NCI-H2171 (cell line): Measurements from ENCODE around the gene HSP90B1.

Experiments used
- DNase-seq: peaks from one replicate; lab custom pipeline; 2025; lab: John Stamatoyannopoulos, UW

Gene HSP90B1

DNA sequence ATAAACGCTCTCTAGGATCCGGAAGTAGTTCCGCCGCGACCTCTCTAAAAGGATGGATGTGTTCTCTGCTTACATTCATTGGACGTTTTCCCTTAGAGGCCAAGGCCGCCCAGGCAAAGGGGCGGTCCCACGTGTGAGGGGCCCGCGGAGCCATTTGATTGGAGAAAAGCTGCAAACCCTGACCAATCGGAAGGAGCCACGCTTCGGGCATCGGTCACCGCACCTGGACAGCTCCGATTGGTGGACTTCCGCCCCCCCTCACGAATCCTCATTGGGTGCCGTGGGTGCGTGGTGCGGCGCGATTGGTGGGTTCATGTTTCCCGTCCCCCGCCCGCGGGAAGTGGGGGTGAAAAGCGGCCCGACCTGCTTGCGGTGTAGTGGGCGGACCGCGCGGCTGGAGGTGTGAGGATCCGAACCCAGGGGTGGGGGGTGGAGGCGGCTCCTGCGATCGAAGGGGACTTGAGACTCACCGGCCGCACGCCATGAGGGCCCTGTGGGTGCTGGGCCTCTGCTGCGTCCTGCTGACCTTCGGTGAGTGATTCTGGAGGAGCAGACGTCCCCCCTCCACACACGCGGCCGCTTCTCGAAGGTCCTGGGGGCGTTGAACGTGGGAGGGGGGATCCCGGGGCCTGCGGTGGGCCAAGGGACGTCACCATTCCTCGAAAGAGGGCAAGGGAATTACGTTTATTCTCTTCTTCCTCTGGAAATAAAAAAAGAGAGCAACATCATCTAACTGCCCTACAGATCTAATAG is at the start of gene HSP90B1:
Gene HSP90B1 (plus strand): TSS at position 377 of the 753 bp plus-strand sequence. CDS start 106 bp downstream, at position 483.
- DNase-seq = peak; percentile 99

DNA sequence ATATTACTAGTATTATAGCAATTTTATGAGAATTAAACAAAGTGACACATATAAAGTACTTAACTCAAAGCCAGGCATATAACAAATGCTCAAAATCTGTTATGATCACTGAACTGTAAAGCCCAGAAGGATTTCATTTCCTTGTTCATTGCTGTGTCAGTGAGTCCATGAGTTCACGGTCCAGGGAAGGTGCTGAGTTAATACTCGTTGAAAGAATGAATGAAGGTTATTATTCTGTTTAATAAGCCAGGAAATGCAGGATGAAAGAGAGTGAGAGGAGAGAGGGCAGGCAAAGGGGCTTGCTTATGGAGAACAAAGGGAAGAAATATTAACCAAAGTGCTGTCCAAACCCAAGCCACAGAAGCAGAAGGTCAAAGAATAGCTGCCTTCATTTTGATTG is 48.9 kb upstream of the HSP90B1 start:
- DNase-seq = no peak

DNA sequence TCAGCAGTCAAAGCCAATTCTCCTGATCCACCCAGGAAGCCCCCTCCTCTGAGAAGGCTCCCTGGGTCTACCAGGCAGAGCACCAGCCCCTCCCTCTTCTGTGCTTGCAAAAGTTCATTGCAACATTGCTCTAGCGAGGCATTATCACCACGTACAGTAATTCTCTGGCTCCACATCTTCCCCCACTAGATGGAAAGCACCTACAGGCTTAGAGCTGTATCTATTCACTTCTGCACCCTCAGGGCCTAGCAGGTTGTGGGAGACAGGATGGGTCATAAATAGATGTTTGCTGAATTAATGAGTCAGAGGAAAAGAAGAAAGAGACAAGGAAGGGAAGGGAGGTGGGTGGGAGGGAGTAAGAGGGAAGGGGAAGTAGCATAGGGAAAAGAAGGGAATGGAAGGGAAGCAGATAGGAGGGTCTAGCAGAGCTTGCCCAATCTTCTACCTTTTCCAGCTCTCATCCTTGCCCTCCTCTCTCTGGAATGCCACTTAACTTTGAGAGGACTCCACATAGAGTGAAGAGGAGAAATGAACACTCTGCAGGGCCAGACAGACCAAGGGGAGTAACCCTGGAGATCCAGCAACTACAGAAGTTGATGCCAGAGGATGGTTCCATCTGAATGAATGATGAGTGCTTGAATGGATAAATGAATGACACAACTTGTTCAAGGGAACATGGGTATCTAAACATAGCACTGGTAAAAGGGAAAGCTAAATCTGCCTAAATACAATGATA is 47.2 kb upstream of the HSP90B1 start:
- no peak for DNase-seq

DNA sequence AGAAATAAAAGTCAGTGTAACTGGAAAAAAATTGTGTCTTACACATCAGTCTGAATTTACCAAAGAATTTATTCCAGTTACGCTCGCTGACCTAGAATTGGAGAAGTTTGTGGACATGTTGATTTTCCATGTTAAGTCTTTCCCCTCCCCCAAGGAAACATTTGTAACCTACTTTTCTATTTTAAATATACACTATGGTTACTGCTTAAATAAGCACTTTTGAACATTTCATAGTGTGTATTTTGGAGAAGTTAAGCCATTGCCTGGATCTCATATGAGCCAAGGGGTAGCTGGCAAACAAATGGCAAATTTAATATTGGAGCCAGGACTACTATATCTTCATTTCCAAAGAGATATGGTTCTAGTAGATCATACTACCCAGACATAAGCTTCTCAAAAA is 46.3 kb upstream of the HSP90B1 start:
- no peak for DNase-seq

DNA sequence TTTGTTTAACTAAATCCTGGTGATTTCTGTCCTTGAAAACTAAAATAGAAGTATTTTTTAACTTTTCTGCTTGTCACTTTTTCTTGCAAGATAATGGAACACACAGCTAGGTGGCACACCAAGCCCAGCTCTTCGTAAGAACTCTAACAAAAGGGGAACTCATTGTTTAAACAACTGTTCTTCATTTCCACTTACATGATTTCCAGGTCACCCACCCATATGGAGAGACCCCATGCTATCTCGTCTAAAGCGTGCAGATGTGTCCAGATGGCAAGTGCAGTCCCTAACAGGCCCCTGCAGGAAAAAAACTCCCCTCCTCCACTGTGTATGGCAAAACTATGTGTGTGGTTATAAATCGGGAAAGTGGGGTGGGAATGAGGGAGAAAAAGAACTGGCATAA is 45.9 kb upstream of the HSP90B1 start:
- peak; percentile 53 for DNase-seq

DNA sequence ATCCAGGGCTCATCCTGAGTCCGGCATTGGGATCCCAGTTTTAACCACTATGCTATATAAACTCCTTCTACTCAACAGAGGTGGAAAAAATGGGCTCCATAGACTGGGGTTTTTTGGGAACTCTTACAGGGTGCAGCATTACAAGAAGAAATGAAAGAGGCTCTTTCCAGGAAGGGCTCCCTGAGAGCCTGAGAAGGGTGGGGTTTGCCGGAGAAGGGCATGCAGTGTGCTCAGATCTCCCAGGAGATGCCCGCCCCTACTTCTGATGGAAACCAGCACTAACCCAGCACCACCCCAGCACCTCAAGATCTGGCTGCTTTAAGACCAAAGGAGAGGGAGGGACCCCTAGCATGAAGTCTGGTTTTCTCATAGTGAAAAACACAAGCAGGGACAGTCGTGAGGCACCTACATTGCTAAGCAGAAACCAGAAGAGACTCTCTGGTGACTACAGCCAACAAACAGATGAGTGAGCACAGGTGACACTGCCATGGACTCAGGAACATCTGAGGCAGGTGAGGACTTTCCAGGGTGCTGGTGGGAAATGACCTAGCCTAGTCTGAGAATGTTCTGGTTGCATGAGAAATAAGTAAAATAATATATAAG is 43.9 kb upstream of the HSP90B1 start:
- no peak for DNase-seq

DNA sequence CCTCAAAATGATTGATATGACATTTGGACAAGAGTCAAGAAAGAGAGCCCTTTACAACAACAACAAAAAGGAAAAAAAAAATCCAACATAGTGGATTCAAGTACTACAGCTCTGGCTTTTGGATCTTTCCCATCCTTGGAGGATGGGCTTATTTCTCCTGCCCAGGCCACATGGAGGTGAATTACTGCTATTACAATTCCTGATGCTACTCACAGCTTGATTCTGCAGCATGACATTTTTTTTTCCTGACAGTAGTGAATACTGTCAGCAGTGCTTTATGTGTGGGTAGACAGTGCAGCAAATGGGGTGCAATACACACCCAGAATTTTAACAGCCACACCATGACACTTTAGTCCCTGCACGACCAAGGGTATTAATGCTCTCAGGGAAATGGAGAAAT is 42.5 kb upstream of the HSP90B1 start:
- no peak for DNase-seq

DNA sequence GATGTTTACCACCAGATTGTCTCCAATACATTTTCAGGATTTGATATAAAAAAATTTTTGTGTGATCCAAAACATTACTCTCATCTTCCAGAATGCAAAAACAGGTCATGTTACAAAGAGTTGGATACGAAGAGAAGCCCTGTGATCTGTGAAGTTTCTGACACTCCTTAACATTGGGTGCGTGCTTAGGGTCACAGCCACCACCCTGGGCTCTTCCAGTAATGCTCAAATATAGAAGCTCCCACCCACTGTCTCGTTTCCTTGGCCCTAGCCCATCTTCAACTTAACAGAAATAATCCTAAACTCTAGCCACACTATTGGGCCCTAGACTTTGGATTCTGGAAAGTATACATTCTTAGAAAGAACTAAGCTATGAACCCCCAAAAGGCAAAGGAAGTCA is 32.9 kb upstream of the HSP90B1 start:
- DNase-seq = no peak

DNA sequence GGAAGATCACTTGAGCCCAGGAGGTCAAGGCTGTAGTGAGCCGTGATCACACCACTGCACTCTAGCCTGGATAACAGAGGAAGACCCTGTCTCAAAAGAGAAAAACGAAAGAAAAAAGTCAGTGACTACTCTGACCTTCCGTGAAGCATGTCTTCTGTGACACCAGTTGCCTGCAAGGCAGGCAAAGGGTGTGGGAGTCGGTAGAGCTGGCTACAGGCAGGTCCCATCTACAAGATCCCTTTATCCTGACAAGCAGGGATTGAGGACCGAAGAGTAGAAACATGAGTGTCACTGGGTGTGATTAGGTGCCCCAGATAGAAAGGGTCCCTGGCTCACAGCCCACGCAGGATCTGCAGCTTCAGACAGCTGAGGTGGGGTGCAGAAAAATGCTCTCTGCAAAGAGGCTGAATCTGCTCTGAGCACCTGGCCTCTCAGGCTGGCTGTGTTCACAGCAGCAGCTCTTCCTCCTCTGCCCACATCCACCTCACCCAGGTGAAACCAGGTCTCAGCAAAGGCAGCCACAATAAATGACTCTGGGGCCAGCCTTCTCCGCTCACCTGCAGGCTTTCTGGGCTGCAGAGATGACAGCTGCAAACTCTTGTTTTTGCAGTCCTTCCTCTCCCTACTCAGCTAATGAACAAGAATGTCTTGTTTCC is 28.6 kb upstream of the HSP90B1 start:
- no peak for DNase-seq

DNA sequence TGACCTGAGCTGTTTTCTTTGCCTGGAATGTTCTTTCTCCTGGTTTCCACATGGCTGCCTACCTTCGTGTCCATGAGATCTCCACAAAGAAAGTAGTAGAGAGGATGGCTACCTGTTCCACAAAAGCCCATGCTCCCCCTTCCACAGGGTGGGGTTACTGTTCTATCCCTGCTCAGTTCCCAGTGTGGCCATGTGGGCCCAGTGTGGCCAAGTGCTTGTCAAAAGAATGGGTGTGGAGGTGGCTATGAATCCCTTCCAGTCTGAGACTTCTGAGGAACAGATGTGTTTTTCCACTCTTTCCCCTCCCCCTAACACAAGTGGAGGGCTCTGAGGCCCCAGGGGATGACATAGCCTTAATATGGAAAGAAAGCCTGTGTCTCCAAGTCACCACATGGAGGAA is 26.2 kb upstream of the HSP90B1 start:
- DNase-seq = peak; percentile 75

DNA sequence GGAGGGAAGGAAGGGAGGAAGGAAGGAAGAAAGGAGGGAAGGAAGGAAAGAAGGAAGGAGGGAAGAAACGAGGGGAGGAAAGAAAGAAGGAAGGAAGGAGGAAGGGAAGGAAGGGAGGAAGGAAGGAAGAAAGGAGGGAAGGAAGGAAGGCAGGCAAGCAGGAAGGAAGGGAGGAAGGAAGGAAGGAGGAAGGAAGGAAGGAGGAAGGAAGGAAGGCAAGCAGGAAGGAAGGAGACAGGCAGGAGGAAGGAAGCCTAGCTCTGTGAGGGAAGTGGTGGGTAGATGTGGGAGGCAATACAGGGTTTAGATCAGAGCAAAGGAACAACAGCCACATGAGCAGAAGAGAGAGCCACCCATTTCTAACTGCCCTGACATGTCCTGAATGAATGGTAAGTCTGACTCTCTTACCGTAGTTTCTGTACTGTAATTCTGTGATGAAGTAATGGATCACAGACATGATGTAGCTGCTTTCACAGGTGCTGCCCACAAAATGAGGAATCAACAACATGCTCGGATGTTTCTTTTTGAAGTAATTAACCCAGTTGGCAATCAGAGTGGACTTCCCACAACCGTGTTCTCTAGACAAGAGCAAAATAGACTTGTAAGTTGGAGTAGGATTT is 24.4 kb upstream of the HSP90B1 start:
- DNase-seq = no peak

DNA sequence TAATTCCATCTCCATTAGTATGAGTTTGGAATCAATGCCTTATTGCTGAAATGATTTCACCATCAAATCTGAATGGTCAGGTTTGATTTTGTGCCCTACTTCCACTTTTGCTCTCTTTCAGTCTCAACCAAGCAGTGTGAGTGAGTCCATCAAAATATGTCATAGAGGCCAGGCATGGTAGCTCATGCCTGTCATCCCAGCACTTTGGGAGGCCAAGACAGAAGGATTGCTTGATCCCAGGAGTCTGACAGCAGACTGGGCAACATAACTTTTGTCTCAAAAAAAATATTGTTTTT is 22.0 kb upstream of the HSP90B1 start:
- no peak for DNase-seq

DNA sequence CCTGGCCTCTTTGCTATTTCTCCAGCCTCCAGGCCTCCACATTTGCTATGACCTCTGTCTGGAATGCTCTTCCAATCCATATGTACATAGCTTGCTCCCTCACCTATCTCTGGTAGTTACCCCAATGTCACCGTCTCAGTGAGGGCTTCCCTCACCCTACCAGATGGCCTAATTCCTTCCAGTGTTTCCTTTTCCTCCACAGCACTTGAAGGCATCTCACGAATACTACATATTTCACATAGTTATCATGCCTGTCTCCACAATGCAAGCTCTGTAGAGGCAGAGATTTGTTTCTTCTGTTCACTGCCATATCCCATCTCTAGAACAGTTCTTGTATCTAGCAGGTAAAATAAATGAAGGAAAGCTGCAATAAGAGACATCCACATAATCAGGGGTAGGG is 21.3 kb upstream of the HSP90B1 start:
- DNase-seq = no peak

DNA sequence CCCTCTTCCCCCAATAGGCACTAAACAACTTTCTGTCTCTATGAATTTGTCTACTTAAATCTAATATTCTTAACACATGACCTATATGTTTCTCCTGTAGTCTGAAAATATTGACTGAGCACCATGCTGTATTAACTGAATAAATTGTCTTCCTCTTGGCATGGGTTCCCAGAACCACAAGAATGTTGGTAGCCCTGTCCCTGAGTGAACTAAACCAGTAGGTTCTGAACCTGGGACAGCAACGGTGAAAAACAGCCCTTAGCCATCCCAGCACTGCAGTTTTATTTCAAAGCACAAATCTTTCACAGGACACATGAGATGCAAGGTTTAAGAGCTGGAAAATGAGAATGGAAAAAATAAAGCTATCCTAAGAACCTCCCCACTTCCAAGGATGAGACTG is 20.4 kb upstream of the HSP90B1 start:
- no peak for DNase-seq

DNA sequence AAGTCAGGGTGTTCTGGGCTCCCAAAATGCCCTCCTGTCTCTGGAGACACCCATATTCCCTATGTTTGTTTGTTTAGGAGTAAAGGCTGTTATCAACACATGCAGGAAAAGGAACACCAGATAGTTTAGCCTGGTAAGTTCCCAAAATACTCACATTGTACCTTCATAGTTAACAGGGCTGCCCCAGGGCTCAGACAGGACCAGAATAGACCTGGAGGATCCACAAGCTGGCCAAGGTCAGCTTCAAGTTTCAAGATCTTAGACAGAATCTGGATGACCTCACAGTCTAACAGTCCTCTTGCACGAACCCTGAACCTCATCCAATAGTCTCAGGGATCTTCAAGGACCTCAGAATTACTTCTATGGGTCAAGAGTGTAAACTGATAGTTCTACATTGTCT is 18.1 kb upstream of the HSP90B1 start:
- DNase-seq = no peak

DNA sequence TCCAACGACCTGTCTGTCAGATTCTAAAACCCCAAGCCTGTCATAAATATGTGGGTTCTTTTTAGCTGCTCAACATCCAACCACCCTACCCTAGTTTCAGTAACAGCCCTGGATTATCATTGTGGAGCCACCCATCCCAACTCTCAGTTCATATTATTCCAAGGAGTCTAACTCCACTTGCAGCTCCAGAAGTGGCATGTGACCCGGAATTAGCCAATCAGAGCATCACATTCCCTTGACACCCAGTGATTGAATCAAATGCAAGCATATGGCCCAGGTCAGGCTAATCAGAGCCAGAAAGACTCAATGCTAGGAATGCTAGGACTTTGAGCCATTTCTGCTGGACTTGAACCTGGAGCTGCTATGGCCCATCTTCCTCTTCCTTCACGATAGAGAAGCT is 17.1 kb upstream of the HSP90B1 start:
- peak; percentile 27 for DNase-seq

DNA sequence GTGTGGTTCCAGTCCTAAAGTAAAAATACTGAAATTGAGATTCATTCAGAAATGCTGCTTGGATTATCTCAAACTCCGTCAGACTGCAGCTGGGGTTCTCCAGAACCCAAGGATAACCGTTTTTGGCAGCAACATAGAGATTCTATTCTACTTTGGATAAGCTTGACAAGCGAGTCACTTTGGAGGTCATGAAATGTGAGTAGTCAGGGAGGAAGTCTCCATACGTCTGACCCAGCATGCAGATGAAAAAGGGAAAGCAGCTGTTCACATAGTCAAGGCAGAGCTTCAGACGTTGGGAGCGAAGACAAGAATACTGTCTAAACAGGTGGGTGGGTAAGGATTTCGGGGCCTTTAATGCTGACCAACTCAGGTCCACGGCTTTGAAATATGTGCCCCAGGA is 14.9 kb upstream of the HSP90B1 start:
- no peak for DNase-seq

DNA sequence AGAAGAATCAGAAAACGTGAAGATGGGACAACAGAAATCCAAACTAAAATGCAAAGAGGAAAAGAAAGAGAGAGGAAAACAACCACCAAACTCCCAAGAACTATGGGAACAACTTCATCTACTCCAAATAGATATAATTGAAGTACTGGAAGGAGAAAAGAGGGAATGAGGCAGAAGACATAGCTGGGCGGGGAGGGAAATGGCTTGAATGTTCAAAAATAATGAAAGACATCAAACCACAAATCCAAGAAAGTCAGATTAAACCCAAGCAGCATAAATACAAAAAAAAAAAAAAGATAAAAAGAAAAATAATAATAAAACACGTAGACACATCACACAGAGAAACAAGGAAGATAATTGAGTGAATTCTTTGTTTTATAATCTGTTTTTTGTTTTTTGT is 12.3 kb upstream of the HSP90B1 start:
- DNase-seq = no peak

DNA sequence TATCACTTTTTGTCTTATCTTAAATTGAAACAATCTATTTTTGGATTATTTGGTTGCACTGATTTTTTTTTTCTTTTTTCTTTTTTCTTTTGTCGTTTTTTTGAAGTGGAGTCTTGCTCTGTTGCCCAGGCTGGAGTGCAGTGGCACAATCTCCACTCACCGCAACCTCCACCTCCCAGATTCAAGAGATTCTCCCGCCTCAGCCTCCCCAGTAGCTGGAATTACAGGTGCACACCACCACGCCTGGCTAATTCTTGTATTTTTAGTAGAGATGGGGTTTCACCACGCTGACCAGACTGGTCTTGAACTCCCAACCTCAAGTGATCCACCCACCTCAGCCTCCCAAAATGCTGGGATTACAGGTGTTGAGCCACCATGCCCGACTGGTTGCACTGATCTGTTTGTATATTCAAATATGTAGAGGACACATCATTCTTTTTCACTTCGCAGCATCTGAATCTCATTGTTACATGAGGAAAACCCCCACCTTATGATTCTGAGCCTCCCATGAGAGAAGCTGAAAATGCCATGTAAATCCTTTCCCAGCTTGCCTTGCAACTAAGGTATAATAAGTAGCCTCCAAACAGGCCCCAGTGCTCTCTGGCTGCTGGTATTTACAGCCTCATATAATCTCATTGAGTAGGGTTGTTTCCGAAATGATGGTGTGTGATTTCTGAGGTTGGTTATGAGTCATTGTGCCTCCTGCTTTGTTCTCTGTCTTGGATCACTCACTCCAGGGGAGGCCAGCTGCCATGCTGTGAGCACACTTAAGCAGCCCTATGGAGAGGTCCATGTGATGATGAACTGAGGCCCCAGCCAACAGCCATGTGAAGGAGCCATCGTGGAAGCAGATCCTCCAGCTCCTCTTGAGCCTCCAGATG is 5.2 kb upstream of the HSP90B1 start:
- DNase-seq = no peak

DNA sequence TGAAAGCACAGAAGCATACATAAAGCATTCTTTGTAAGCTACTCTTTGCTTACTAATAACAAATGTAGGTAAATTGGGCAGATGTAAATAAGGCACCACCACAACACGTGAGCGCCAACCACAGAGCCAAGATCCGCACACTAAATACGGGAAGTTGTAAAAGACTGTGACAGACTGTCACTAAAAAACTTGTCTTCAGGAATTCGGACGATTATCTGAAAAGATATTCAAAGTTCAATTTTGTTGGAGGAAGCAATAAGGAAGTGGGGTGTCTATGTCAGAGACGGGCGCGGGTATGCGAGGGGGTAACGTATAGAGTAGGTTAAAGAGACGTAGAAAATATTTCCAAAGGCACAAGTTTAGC is 1.5 kb upstream of the HSP90B1 start:
- DNase-seq = no peak

DNA sequence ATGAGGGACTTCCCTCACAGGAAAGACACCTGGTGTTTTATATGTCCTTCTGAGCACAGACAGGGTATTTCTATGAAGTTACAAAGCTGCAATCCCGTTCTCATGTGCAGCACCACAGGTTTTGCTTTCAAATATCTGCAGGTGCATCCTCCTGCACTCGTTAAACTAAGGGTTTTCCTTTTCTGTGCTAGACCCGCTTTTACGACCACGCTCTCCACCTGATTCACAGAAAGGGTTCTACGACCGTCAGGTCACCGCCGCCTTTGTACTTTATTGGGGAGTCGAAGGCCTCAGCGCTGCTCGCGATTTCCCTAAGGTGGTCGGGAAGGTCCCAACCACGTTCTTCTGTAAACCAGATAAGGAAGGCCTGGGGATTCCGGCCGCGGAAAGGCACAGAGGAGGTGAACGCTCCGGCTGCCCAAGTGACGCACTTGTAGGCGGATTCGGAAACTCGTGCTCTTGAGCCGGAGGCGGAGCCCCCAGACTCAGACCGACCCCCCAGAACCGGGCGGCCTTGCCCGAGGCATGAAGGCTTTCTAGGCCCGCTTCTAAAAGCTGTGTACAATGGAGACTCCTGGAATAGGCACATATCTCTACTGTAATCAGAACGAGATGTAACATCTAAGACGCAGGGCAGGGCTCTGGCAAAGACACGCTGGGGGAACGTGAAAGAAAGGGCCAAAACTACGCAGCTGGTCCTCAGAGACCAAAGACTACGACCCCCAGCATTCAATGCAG is 995 bp upstream of the HSP90B1 start:
- DNase-seq = peak; percentile 91
